Vagina (tissue), 2 donors: ENCODE results near the gene ATXN7L3.

ENCODE experiments used
- CTCF ChIP-seq, 3 experiments: fragments of 450-650 bp in 2 of 3; fragments of 200-600 bp in 1 of 3; sonication (generic) in 1 of 3; IDR thresholded peaks; one replicate each; pipeline ENCODE4 v1.5.1; 2017 to 2019; ENCODE audit warnings: antibody characterized with exemption in 3 of 3, mild to moderate bottlenecking in 2 of 3, moderate library complexity in 2 of 3
- POLR2AphosphoS5 ChIP-seq, 2 donors: sonication (generic); formaldehyde crosslinking; IDR thresholded peaks; one replicate each; pipeline ENCODE4 v1.9.0; 2017; ENCODE audit warnings: antibody characterized with exemption in 2 of 2, mild to moderate bottlenecking in 2 of 2, low read depth in 1 of 2; ENCODE audit not compliant: insufficient read depth in 1 of 2

- TF ChIP-seq POLR2AphosphoS5 (IDR thresholded peaks at IDR 0.05; ENCODE audit: insufficient read depth in 1 of 2, low read depth in 1 of 2) (no peak), CTCF (IDR thresholded peaks at IDR 0.05) (no peak)
Measured at GRCh38 chr17:44176257-44176656, 23.4 kb downstream of the ATXN7L3 start.
